HEK293 (cell line): ENCODE results near the gene KCNIP2.

Experiments
- CTCF ChIA-PET: fragments of 350-600 bp; formaldehyde crosslinking; extraction: SDS; loops from one replicate; lab custom pipeline; 2021; ENCODE audit warnings: antibody characterized with exemption; lab: Yijun Ruan, JAX
- POLR2A ChIA-PET: fragments of 300-600 bp; formaldehyde crosslinking; extraction: SDS; loops from one replicate; lab custom pipeline; 2020; ENCODE audit warnings: antibody characterized with exemption, inconsistent platforms; lab: Yijun Ruan, JAX
- H3K27ac ChIP-seq: fragments of 200-500 bp; sonication (Bioruptor generic); 2 replicates; pipeline ENCODE4 v1.5.1; 2014; ENCODE audit warnings: low read depth, low read length, control low read depth, inconsistent platforms; ENCODE audit errors: extremely low read depth
- H3K36me3 ChIP-seq, 2 experiments: fragments of 200-500 bp in 1 of 2; sonication (Bioruptor generic) in 1 of 2; 1 replicate in 1 of 2; 2 replicates in 1 of 2; pipeline ENCODE4 v1.5.1; 2014 to 2017; ENCODE audit warnings: inconsistent platforms in 2 of 2, low read length in 2 of 2; ENCODE audit not compliant: control insufficient read depth in 2 of 2, insufficient read depth in 1 of 2
- H3K4me1 ChIP-seq: fragments of 200-500 bp; sonication (Bioruptor generic); 2 replicates; pipeline ENCODE4 v1.5.1; 2014; ENCODE audit warnings: mild to moderate bottlenecking, low read length, inconsistent platforms; ENCODE audit not compliant: control insufficient read depth, insufficient read depth
- H3K4me3 ChIP-seq: 2 replicates; pipeline ENCODE4 v1.5.1; 2011; ENCODE audit warnings: low read depth, mild to moderate bottlenecking, control low read depth, low read length, moderate library complexity
- H3K9me3 ChIP-seq: fragments of 200-500 bp; sonication (Bioruptor generic); 2 replicates; pipeline ENCODE4 v1.5.1; 2014; ENCODE audit warnings: low read depth, low read length, inconsistent platforms; ENCODE audit not compliant: control insufficient read depth, insufficient read depth
- IKZF3 ChIP-seq: fragments of 450-650 bp; IDR thresholded peaks from 2 replicates; pipeline ENCODE4 v1.5.0; 2018; ENCODE audit warnings: missing biosample characterization, mild to moderate bottlenecking, missing genetic modification characterization, moderate library complexity
- KLF7 ChIP-seq: fragments of 450-650 bp; formaldehyde crosslinking; IDR thresholded peaks from 2 replicates; pipeline ENCODE4 v1.5.1; 2016; ENCODE audit warnings: missing biosample characterization, missing genetic modification characterization, borderline replicate concordance
- MYNN ChIP-seq: fragments of 450-650 bp; formaldehyde crosslinking; IDR thresholded peaks from 2 replicates; pipeline ENCODE4 v1.5.1; 2016; ENCODE audit warnings: missing biosample characterization, missing genetic modification characterization, borderline replicate concordance
- SALL2 ChIP-seq: fragments of 450-650 bp; formaldehyde crosslinking; IDR thresholded peaks from 2 replicates; pipeline ENCODE4 v1.5.0; 2017; ENCODE audit warnings: missing biosample characterization, mild to moderate bottlenecking, missing genetic modification characterization, borderline replicate concordance
- SCRT1 ChIP-seq: fragments of 450-650 bp; formaldehyde crosslinking; IDR thresholded peaks from 2 replicates; pipeline ENCODE4 v1.5.1; 2016; ENCODE audit warnings: missing biosample characterization, missing genetic modification characterization, borderline replicate concordance
- SP7 ChIP-seq: fragments of 450-650 bp; formaldehyde crosslinking; IDR thresholded peaks from 2 replicates; pipeline ENCODE4 v1.5.1; 2016; ENCODE audit warnings: missing biosample characterization, missing genetic modification characterization
- WT1 ChIP-seq: fragments of 450-650 bp; formaldehyde crosslinking; IDR thresholded peaks from 2 replicates; pipeline ENCODE4 v1.5.1; 2016; ENCODE audit warnings: missing biosample characterization, missing genetic modification characterization
- ZBTB7A ChIP-seq: fragments of 450-650 bp; formaldehyde crosslinking; IDR thresholded peaks from 2 replicates; pipeline ENCODE4 v1.5.1; 2016; ENCODE audit warnings: low read depth, missing biosample characterization, missing genetic modification characterization
- ZNF10 ChIP-seq: fragments of 450-650 bp; formaldehyde crosslinking; IDR thresholded peaks from 2 replicates; pipeline ENCODE4 v1.5.1; 2017; ENCODE audit warnings: missing biosample characterization, missing genetic modification characterization
- ZNF140 ChIP-seq: fragments of 450-650 bp; formaldehyde crosslinking; IDR thresholded peaks from 2 replicates; pipeline ENCODE4 v1.5.1; 2016; ENCODE audit warnings: missing biosample characterization, missing genetic modification characterization
- ZNF2 ChIP-seq: fragments of 450-650 bp; formaldehyde crosslinking; IDR thresholded peaks from 2 replicates; pipeline ENCODE4 v1.5.1; 2016; ENCODE audit warnings: missing biosample characterization, missing genetic modification characterization
- ZNF211 ChIP-seq: fragments of 450-650 bp; formaldehyde crosslinking; IDR thresholded peaks from 2 replicates; pipeline ENCODE4 v1.5.1; 2016; ENCODE audit warnings: low read depth, missing biosample characterization, missing genetic modification characterization
- ZNF24 ChIP-seq: fragments of 450-650 bp; formaldehyde crosslinking; IDR thresholded peaks from 2 replicates; pipeline ENCODE4 v1.5.1; 2016; ENCODE audit warnings: missing biosample characterization, missing genetic modification characterization
- ZNF621 ChIP-seq: fragments of 450-650 bp; formaldehyde crosslinking; IDR thresholded peaks from 2 replicates; pipeline ENCODE4 v1.5.1; 2017; ENCODE audit warnings: missing biosample characterization, missing genetic modification characterization
- ZNF664 ChIP-seq: fragments of 450-650 bp; formaldehyde crosslinking; IDR thresholded peaks from 2 replicates; pipeline ENCODE4 v1.5.1; 2016; ENCODE audit warnings: missing biosample characterization, missing genetic modification characterization
- ZSCAN30 ChIP-seq: fragments of 450-650 bp; IDR thresholded peaks from 2 replicates; pipeline ENCODE4 v1.5.1; 2018; ENCODE audit warnings: missing biosample characterization, mild to moderate bottlenecking, missing genetic modification characterization, moderate library complexity
- TF ChIP-seq, protein P1 (sequence below): fragments of 450-650 bp; formaldehyde crosslinking; IDR thresholded peaks from 2 replicates; pipeline ENCODE4 v1.5.1; 2016; ENCODE audit warnings: missing biosample characterization, missing genetic modification characterization
- TF ChIP-seq, protein P2 (sequence below): fragments of 450-650 bp; formaldehyde crosslinking; IDR thresholded peaks from 2 replicates; pipeline ENCODE4 v1.5.1; 2016; ENCODE audit warnings: missing biosample characterization, missing genetic modification characterization
- TF ChIP-seq, protein P3 (sequence below): fragments of 450-650 bp; formaldehyde crosslinking; IDR thresholded peaks from 2 replicates; pipeline ENCODE4 v1.5.1; 2016; ENCODE audit warnings: missing biosample characterization, missing genetic modification characterization
- TF ChIP-seq, protein P4 (sequence below): fragments of 450-650 bp; formaldehyde crosslinking; IDR thresholded peaks from 2 replicates; pipeline ENCODE4 v1.5.1; 2016; ENCODE audit warnings: missing biosample characterization, missing genetic modification characterization
- TF ChIP-seq, protein P5 (sequence below): fragments of 450-650 bp; formaldehyde crosslinking; IDR thresholded peaks from 2 replicates; pipeline ENCODE4 v1.5.1; 2017; ENCODE audit warnings: missing biosample characterization, mild to moderate bottlenecking, missing genetic modification characterization, moderate library complexity

Gene KCNIP2

DNA sequence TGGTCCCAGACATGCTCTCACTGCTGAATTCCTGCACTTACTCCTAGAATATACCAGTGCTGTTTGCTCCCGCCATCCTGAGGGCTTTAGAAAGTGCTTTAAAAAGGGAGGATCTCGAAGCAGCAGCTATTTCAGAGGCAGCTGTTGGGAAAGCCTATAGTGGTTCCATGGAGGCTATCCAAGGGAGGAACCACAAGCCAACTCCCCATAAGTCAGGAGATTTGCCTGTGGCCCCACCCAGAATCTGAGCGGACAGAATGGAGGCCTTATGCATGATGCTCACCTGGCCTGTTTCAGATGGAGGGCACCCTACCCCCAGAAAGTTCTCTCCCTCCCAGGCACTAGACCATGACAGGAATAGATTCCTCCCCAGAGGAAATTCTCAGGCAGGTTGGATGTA is 2.3 kb upstream of the KCNIP2 start:
- ChIA-PET POLR2A (no interaction called here), CTCF (interaction anchor here (1.0 to 4.4 kb wide), 2 partner anchors 163 to 227 kb away, joined by 4 to 25 read pairs; no protein-coding TSS in a partner anchor)
- H3K4me3 ChIP-seq: no peak overlapping the region
- peaks cover 0 to 7% of the 10 kb centered on the region in 2 experiments; a peak in 1 of 3 replicates for H3K36me3 ChIP-seq
- no peaks in the 10 kb centered on the region for H3K9me3 ChIP-seq
- H3K27ac ChIP-seq: no peak overlapping the region
- peak; percentile 59 for TF ChIP-seq WT1 (tag by site-specific recombination)
- TF ChIP-seq ZNF664 (tag by site-specific recombination): no peak
- TF ChIP-seq ZNF211: no peak
- TF ChIP-seq, protein P1, sequence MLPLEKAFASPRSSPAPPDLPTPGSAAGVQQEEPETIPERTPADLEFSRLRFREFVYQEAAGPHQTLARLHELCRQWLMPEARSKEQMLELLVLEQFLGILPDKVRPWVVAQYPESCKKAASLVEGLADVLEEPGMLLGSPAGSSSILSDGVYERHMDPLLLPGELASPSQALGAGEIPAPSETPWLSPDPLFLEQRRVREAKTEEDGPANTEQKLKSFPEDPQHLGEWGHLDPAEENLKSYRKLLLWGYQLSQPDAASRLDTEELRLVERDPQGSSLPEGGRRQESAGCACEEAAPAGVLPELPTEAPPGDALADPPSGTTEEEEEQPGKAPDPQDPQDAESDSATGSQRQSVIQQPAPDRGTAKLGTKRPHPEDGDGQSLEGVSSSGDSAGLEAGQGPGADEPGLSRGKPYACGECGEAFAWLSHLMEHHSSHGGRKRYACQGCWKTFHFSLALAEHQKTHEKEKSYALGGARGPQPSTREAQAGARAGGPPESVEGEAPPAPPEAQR (tag by site-specific recombination): no peak
- peaks cover 2% of the 10 kb centered on the region for H3K4me1 ChIP-seq

DNA sequence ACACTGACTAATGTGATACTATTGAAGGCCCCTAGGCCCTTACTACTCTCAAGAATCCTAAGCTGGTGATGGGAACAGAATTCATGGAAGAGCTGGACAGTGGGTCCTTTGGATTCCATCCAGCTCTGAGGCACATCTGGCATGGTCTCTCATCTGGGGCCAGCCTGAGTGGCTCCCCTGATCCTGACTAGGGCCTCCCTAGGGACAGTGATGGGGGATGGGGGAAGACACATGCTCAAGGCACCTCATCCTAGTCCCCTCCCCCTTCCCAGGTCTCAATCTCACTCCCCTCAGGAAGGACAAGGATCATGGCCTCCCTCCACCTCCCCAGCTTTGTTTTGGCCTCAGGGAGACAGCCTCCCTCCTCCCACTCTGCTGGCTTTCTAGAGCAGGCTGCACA is 1.8 kb downstream of the KCNIP2 start:
- Histone ChIP-seq H3K9me3 (no peaks in the 10 kb centered on the region), H3K36me3 (no peaks in the 10 kb centered on the region), H3K4me1 (peaks cover 6% of the 10 kb centered on the region), H3K4me3 (no peak overlapping the region), H3K27ac (no peak overlapping the region)
- ChIA-PET CTCF (interaction anchor here (0.6 to 8.4 kb wide), 23 partner anchors 9 to 242 kb away, joined by 3 to 178 read pairs (median 9); no protein-coding TSS in a partner anchor), POLR2A (interaction anchor here (0.6 to 2.7 kb wide), 4 partner anchors 23 to 776 kb away, joined by 3 to 24 read pairs (median 11); partner anchors contain the start of gene OGA)
- 0 out of 2 replicates have a peak, but pooled peaks have one; percentile 17 for TF ChIP-seq ZNF10 (tag by site-specific recombination)
- TF ChIP-seq SCRT1 (tag by site-specific recombination): no peak
- TF ChIP-seq MYNN (tag by site-specific recombination): no peak

DNA sequence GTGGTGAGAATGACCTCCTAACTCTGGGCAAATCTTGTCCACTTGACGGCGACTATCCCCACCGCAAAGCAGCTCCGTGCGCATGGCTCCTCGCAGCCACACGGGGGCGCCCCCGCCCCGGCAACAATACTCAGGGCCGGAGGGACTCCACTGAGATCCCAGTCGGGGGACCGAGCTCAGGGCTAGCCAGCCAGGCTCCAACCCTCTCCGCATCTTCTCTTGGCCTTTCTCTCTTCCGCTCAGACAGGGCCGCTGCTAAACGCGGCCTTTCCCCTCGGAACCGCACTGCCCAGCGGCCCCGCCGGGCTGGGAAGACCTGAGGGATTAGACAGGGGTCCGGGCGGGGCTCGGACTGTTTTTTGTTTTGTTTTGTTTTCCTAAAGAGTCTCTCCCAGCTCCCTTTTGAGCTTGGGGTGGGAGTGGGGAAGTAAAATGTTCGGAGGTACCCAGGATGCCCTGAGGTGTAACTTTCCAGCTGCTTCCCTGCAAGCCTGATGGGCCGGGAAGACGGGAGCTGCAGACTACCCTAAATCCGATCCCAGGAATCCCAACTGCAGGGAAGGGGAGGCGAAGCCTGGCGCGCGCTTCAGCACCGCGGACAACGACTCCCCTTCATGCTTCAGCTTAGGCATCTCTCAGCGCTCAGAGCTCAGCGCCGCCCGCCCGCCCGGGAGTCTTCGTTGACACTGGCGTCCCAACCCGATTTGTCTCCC is 2.7 kb downstream of the KCNIP2 start:
- peak overlapping the region; percentile 2 for H3K4me3 ChIP-seq
- peaks cover 6% of the 10 kb centered on the region for H3K4me1 ChIP-seq
- H3K27ac ChIP-seq: no peak overlapping the region
- CTCF ChIA-PET: interaction anchor here (0.6 to 8.4 kb wide), 58 partner anchors 10 to 635 kb away, joined by 3 to 178 read pairs (median 4); partner anchors contain the start of genes HPS6, NPM3 and OGA
- POLR2A ChIA-PET: interaction anchor here (0.5 to 2.7 kb wide), 8 partner anchors 22 to 316 kb away, joined by 3 to 24 read pairs (median 4); partner anchors contain the start of gene OGA
- no peaks in the 10 kb centered on the region for H3K36me3 ChIP-seq
- H3K9me3 ChIP-seq: no peaks in the 10 kb centered on the region
- TF ChIP-seq SP7 (tag by site-specific recombination): peak; percentile 28; the same call in 1 of the 2 replicates
- peak; percentile 54; the same call in 1 of the 2 replicates for TF ChIP-seq ZSCAN30 (tag by site-specific recombination)
- TF ChIP-seq, protein P2, sequence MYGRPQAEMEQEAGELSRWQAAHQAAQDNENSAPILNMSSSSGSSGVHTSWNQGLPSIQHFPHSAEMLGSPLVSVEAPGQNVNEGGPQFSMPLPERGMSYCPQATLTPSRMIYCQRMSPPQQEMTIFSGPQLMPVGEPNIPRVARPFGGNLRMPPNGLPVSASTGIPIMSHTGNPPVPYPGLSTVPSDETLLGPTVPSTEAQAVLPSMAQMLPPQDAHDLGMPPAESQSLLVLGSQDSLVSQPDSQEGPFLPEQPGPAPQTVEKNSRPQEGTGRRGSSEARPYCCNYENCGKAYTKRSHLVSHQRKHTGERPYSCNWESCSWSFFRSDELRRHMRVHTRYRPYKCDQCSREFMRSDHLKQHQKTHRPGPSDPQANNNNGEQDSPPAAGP (tag by site-specific recombination): 0 out of 2 replicates have a peak, but pooled peaks have one; percentile 20
- no peak for TF ChIP-seq SALL2 (tag by site-specific recombination)
- TF ChIP-seq KLF7: no peak
- TF ChIP-seq, protein P3, sequence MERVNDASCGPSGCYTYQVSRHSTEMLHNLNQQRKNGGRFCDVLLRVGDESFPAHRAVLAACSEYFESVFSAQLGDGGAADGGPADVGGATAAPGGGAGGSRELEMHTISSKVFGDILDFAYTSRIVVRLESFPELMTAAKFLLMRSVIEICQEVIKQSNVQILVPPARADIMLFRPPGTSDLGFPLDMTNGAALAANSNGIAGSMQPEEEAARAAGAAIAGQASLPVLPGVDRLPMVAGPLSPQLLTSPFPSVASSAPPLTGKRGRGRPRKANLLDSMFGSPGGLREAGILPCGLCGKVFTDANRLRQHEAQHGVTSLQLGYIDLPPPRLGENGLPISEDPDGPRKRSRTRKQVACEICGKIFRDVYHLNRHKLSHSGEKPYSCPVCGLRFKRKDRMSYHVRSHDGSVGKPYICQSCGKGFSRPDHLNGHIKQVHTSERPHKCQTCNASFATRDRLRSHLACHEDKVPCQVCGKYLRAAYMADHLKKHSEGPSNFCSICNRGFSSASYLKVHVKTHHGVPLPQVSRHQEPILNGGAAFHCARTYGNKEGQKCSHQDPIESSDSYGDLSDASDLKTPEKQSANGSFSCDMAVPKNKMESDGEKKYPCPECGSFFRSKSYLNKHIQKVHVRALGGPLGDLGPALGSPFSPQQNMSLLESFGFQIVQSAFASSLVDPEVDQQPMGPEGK (tag by site-specific recombination): peak; percentile 31; the same call in 1 of the 2 replicates
- TF ChIP-seq ZNF211: no peak
- 0 out of 2 replicates have a peak, but pooled peaks have one; percentile 25 for TF ChIP-seq ZNF2 (tag by site-specific recombination)
- TF ChIP-seq ZNF24 (tag by site-specific recombination): no peak
- TF ChIP-seq ZNF621 (tag by site-specific recombination): no peak
- TF ChIP-seq ZBTB7A: no peak
- TF ChIP-seq, protein P4, sequence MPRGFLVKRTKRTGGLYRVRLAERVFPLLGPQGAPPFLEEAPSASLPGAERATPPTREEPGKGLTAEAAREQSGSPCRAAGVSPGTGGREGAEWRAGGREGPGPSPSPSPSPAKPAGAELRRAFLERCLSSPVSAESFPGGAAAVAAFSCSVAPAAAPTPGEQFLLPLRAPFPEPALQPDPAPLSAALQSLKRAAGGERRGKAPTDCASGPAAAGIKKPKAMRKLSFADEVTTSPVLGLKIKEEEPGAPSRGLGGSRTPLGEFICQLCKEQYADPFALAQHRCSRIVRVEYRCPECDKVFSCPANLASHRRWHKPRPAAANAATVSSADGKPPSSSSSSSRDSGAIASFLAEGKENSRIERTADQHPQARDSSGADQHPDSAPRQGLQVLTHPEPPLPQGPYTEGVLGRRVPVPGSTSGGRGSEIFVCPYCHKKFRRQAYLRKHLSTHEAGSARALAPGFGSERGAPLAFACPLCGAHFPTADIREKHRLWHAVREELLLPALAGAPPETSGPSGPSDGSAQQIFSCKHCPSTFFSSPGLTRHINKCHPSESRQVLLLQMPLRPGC (tag by site-specific recombination): no peak
- TF ChIP-seq, protein P5, sequence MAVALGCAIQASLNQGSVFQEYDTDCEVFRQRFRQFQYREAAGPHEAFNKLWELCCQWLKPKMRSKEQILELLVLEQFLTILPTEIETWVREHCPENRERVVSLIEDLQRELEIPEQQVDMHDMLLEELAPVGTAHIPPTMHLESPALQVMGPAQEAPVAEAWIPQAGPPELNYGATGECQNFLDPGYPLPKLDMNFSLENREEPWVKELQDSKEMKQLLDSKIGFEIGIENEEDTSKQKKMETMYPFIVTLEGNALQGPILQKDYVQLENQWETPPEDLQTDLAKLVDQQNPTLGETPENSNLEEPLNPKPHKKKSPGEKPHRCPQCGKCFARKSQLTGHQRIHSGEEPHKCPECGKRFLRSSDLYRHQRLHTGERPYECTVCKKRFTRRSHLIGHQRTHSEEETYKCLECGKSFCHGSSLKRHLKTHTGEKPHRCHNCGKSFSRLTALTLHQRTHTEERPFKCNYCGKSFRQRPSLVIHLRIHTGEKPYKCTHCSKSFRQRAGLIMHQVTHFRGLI (tag by site-specific recombination): no peak
- TF ChIP-seq ZNF140 (tag by site-specific recombination): no peak
- TF ChIP-seq IKZF3 (tag by site-specific recombination): no peak
- peak; percentile 84 for TF ChIP-seq WT1 (tag by site-specific recombination)
